ENCODE data around the gene LNX2.

The LNX2 gene

GRCh38 chr13:27549406-27549981 is 70.8 kb downstream of the LNX2 start:
- no peak for DNase-seq

GRCh38 chr13:27542220-27542619 is 78.1 kb downstream of the LNX2 start:
- DNase-seq: no peak

GRCh38 chr13:27541386-27541785 is 78.9 kb downstream of the LNX2 start:
- DNase-seq: no peak

GRCh38 chr13:27536361-27537101 is 83.8 kb downstream of the LNX2 start:
- no peak for DNase-seq

GRCh38 chr13:27535546-27535945 is 84.8 kb downstream of the LNX2 start:
- no peak for DNase-seq

- DNase-seq: no peak
These were observed 85.3 kb downstream of the LNX2 start for GRCh38 chr13:27534981-27535380.

- no peak for DNase-seq
These were observed 86.0 kb downstream of the LNX2 start for GRCh38 chr13:27534108-27534980.

- no peak for DNase-seq
These were observed 87.1 kb downstream of the LNX2 start for GRCh38 chr13:27533155-27533643.

GRCh38 chr13:27528908-27529307 is 91.4 kb downstream of the LNX2 start:
- DNase-seq: no peak

- no peak for DNase-seq
These were observed 93.8 kb downstream of the LNX2 start for GRCh38 chr13:27526516-27526915.

- no peak for DNase-seq
These were observed 95.1 kb downstream of the LNX2 start for GRCh38 chr13:27524981-27525975.

- no peak for DNase-seq
These were observed 96.8 kb downstream of the LNX2 start for GRCh38 chr13:27523346-27524073.

- no peak for DNase-seq
These were observed 97.5 kb downstream of the LNX2 start for GRCh38 chr13:27522847-27523246.

- no peak for DNase-seq
These were observed 104.2 kb downstream of the LNX2 start for GRCh38 chr13:27516103-27516502.

GRCh38 chr13:27510082-27510481 is 110.2 kb downstream of the LNX2 start:
- DNase-seq: no peak

GRCh38 chr13:27508802-27509201 is 111.5 kb downstream of the LNX2 start:
- no peak for DNase-seq

- DNase-seq: no peak
These were observed 114.5 kb downstream of the LNX2 start for GRCh38 chr13:27505792-27506191.

- peak; percentile 67 for DNase-seq
These were observed 115.5 kb downstream of the LNX2 start for GRCh38 chr13:27504868-27505194.

- DNase-seq: no peak
These were observed 116.0 kb downstream of the LNX2 start for GRCh38 chr13:27504128-27504867.

GRCh38 chr13:27500806-27501534 is 119.4 kb downstream of the LNX2 start:
- no peak for DNase-seq
